NCI-H1436 (cell line): ENCODE measurements around the gene EID2.
A peak's percentile ranks its signal among the peaks of the same experiment; 100 is the strongest.

Experiments
- DNase-seq: peaks from one replicate; lab custom pipeline; 2025; lab: John Stamatoyannopoulos, UW

EID2 gene

DNA sequence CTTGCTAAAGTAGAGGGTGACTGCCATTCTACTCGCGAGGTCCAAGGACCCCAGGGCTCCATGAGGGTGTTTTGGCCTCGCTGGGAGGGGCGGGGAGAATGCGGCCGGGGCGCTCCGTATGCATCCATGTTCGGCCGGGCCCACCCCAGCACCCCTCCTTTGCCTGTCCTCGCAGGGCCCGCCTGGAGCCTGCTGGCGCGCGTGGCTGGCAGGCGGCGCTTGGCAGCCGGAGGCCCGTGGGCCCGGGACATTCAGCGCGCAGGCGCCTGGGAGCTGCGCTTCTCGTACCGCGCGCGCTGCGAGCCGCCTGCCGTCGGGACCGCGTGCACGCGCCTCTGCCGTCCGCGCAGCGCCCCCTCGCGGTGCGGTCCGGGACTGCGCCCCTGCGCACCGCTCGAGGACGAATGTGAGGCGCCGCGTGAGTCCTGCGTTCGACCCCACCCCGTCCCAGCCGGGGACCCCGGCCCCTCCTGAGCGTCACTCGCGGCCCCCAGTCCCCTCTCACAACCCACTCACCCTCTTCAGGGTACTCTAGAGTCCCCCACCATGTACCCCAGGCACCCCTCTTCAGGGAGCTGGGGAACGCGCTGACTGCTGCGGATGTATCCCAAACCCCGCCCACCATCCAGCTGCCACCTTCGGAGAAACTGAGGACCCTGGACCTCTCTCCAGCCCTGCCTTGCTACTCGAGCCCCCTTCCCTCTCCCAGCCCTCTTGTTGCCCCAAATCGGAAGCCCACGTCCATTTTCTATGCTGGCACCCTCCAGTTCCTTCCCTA is 37.1 kb downstream of the EID2 start:
- DNase-seq: no peak

DNA sequence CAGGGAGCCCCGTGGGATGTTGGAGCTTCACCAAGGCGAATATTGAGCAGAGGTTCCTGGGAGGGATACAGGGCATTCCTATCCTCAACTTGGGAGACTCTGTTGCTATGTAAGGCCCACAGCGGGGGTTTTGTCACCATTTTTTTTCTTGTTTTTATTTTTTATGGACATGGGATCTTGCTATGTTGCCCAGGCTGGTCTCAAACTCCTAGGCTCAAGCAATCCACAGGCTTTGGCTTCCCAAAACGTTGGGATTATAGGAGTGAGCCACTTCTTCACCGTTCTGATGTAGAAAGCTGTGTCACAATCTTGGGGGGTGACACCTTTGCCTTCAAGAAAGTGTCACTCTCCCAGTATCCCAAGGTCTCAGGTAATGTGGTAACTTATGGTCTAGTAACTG is 38.6 kb downstream of the EID2 start:
- no peak for DNase-seq

DNA sequence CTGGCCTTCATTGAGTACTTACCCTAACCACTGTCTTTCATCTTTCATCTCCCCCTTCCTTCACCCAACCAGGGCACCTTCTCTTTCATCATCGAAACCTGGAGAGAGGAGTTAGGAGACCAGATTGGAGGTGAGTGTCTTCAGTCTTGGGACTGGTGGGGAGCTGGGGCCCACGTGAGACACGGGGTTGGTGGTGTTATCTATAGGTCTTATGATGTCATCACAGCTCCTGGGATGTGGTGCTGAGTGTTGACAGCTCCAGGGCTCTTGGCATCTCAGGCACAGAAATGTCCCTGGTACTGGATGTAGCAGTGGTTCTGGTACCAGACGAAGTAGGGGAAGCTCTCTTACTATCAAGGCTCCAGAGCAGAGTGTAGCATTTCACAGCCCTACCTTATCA is 39.4 kb downstream of the EID2 start:
- no peak for DNase-seq

DNA sequence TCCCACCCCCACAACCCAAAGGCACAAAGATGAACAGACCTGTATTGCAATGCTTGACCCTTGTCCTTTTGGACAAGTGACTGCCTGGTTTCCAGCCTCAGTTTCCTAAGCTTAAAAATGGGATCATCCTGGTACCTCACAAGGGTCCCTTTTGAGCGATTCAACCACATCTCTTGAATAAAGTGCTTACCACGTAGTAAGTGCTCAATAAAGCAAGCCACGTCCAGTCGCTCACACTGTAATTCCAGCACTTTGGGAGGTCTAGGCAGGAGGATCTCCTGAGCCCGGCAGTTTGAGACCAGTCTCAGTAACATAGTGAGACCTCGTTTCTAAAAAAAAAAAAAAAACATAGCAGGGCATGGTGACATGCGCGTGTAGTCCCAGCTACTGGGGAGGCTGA is 40.0 kb downstream of the EID2 start:
- DNase-seq: no peak

DNA sequence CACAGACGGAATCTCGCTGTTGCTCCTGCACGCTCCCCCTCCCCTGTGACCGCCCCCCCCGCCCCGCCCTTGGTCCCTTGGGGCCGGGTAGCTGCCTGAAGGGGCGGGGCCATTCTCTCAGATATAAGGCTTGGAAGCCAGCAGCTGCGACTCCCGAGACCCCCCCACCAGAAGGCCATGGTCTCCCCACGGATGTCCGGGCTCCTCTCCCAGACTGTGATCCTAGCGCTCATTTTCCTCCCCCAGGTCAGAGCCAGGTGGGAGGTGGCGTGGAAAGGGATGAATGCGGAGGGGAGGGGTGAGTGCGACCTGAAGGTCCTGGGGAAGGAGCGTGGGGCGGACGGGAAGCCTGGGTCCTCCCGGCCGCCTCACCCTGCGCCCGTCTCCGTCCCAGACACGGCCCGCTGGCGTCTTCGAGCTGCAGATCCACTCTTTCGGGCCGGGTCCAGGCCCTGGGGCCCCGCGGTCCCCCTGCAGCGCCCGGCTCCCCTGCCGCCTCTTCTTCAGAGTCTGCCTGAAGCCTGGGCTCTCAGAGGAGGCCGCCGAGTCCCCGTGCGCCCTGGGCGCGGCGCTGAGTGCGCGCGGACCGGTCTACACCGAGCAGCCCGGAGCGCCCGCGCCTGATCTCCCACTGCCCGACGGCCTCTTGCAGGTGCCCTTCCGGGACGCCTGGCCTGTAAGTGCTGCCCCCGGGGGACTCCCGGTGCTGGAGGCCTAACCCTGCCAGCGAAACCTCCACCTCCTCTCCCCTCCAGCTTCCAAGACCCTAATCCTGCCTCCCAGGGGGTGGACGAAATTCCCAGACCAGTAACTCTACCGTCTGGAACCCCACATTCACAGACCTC is 40.9 kb downstream of the EID2 start, which contains the start of gene DLL3:
Gene DLL3, plus strand, starts transcription at position 150 of the 845 bp plus-strand sequence. Its CDS starts 28 bp downstream, at position 178.
- peak; percentile 82 for DNase-seq

DNA sequence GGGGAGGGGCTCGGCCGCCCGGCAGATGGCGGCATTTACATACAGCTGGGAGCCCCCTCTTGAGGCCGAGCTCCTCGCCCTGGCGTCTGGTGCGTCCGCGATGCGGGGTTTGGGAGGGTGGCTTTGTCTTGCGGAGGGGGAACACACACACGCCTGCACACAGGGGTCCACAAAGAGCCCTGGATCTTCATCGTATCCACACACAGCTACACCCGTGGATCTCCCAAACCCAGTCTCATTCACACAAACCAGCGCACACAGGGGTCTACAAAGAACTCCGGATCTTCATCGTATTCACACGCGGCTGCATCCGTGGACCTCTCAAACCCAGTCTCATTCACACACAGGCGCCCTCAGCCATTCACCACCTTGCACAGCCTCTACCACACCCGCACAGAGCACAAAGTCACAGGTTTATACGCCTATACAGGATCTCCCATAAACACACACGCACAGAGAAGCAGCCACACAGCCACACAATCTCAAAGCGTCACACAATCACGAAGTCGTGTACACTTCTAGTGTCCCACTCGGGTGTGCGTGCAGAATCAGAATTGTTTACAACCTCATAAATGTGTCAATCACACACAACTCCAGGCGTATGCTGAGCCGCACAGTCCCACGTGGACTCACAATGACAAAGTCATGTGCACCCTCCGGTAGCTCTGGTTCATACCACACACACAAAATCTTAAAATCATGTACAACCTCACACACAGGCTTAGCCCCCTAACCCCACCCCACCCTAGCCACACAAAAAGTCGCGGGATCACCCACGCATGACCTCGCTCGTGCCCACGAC is 41.8 kb downstream of the EID2 start:
- peak; percentile 90 for DNase-seq

DNA sequence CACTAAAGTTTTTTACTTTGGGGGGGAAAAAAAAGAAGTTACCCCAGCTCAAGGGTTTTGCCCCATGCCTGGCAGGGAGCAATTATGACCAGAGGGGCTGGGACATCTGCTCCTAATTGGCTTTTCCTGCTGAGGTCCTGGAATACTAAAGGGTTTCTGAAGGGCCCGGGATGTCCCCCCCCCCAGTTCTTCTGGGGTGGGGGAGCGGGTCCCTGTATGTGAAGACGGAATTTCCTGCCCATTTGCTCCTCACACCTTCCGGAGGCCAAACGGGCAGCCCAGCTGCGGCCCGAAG is 42.3 kb downstream of the EID2 start:
- DNase-seq: no peak

DNA sequence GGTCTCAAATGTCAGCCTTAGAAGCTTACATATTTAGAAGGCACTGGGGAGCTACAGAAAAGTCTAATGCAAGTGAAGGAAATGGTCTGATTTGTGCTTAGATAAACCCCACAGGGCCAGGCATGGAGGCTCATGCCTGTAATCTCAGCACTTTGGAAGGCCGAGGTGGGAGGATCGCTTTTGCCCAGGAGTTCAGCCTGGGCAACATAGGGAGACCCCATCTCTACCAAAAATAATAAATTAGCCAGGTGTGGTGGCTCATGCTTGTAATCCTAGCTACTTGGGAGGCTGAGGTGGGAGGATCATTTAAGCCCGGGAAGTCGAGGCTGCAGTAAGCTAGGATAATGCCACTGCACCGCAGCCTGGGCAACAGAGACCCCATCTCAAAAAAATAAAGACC is 43.9 kb downstream of the EID2 start:
- DNase-seq: no peak

DNA sequence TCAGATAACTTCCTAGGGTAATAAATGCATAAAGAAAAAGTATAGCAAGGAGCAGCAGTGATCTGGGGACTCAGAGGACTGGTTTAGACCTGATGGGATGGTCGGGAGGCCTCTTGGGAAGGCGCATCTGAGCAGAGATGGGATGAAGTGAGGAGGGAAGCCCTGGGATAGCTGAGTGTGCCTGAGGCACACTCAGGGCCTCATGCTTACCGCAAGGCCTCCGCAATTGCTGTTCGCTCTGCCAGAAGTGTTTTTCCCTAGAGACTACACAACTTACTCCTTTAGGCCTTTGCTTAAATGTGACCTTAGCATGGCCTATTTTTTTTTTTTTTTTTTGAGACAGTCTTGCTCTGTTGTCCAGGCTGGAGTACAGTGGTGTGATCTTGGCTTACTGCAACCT is 45.3 kb downstream of the EID2 start:
- peak; percentile 20 for DNase-seq

DNA sequence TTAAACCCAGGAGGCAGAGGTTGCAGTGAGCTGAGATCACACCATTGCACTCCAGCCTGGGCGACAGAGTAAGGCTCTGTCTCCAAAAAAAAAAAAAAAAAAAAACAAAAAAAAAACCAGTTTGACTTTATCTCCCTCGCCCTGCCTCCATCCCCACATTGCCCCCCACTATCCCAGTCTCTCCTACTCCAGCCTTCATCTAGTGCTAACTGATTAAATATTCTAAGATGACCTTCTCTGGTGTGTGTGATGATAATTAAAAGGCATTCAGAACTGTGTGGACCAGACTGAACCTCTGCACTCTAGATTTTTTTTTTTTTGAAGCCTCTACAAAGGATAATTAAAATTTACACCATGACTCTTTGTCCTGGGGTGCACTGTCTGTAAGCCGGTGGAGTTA is 47.2 kb downstream of the EID2 start:
- no peak for DNase-seq

DNA sequence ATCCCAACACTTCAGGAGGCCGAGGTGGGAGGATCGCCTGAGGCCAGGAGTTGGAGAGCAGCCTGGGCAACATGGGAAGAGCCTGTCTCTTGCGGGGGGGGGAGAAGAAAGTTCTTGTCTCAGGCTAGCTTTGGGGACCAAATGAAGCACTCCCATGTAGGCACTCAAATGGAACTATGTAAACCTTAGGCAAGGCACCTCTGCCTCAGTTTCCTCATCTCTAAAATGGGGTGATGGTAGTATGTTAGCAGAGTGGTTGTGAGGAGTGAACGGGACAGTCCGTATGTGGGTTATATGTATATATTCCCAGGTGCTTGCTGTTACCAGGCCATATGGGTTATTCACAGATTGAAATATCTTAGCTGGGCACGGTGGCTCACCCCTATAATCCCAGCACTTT is 47.7 kb downstream of the EID2 start:
- no peak for DNase-seq

DNA sequence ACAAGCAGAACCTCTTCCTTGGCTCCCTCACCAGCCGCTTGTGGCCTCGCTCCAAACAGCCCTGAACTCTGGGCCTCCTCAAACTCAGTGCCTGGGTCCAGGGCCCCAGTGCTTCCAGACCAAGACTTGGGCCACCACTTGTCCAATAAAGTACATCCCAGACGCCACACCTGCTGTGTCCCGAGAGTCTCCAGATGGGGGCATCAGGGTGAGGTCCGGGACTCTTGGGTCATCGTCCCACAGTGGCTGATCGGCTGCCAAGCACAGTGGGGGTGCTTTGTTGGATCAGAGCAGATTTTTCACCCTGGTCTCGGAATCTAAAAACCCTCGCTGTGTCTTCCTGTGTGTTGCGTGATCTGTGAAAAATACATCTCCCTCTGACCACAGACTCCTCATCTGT is 50.2 kb downstream of the EID2 start:
- DNase-seq: no peak
